Jurkat, Clone E6-1 (cell line): ENCODE results near the gene A2ML1. TPM values are rescaled to one million over a fixed set of nuclear protein-coding genes. Genes with fewer than 3 reads are reported as not detected.
A peak's percentile ranks its signal among the peaks of the same experiment; 100 is the strongest.
"Not testable (repeated sequence)": the region's sequence is repeated elsewhere in the genome, so short reads cannot be mapped to it uniquely, and the experiment has no call there.

Source experiments
- DNase-seq: peaks from one replicate; pipeline ENCODE4 v3.0.0-alpha.2; 2011; ENCODE audit warnings: low read depth, low spot score
- H3K4me3 ChIP-seq: 2 replicates; pipeline ENCODE4 v1.5.1; 2011; ENCODE audit warnings: mild to moderate bottlenecking, low read length, control low read depth, moderate library complexity
- polyA plus RNA-seq: library from polyadenylated mRNA; unstranded; fragments of >200 nt; gene quantifications from one replicate; pipeline ENCODE4 v1.2.1, GENCODE V29; 2012; ENCODE audit warnings: missing spikeins; ENCODE audit not compliant: insufficient read length, insufficient read depth

The A2ML1 gene
- not detected for polyA plus RNA-seq

DNA sequence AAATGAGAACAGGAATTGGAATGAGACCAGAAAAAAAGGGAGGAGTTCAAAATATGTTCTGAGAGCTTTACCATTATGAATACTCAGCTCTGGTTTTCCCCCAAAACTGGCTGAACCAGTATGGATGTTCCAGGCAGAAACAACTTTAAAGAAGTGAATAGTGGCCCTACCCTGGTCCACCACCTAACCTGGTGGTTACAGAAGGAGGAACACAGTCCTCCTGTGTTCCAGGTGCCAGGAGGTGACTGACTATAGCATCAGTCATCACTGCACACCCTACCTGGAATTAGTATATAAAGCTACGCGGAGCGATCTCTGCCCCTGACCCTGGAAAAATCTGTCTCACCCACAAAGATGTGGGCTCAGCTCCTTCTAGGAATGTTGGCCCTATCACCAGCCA is at the start of gene A2ML1:
A2ML1 (plus strand) TSS at position 324 of the 400 bp plus-strand sequence; CDS start at position 355, 31 bp downstream.
- no peak within 1 kb of the TSS for H3K4me3 ChIP-seq
- DNase-seq = no peak

DNA sequence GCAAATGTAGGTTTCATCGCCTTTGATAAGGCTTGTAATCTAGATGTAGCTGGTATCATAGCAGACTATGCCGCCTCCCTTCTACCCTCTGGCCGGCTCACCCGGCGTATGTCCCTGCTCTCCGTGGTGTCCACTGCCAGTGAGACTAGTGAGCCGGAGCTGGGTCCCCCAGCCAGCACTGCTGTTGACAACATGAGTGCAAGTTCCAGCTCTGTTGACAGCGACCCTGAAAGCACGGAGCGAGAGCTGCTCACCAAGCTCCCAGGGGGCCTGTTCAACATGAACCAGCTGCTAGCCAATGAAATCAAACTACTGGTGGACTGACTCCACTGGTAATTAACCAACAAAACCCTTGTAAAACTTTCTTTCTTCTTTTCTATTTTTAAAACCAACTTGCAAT is 49.0 kb upstream of the A2ML1 start:
- no peak overlapping the region for H3K4me3 ChIP-seq
- no peak for DNase-seq

DNA sequence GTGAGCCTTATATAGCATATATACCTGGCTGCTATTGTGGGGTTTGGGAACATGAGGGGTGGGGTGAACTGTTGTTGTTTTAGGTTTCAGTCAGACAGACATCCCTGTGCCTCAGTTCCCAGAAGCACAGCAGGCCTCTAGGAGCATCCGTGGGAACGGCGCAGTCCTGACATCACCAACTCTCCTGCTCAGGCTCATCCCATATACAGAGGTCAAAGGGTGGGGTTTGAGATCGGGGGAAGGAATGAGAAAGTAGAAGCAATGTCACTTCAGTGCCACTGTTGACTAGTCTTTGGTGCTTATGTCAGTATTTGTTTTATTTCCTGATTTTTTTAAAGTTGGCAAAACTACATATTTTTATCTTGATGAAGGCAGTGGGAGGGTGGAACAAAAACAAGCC is 43.1 kb upstream of the A2ML1 start:
- no peak for DNase-seq
- no peak overlapping the region for H3K4me3 ChIP-seq

DNA sequence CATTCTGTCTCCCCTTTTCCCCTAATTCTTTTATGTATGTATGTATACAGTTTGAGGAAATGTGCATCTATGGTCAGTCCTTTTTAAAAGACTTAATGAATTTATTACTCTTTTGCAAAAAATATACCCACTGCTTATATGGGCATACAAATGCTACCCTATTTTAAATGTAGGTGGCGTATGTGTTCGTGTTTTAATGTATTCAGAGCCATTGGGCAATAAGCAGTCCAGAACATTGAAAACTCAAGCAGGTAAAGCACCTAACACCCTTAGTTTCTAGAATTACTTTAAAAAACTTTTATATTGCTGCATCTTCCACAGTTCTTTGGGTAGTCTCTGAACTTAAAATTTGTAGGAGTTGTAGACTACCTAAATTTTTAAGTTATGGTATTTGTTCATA is 42.6 kb upstream of the A2ML1 start:
- no peak overlapping the region for H3K4me3 ChIP-seq
- no peak for DNase-seq

DNA sequence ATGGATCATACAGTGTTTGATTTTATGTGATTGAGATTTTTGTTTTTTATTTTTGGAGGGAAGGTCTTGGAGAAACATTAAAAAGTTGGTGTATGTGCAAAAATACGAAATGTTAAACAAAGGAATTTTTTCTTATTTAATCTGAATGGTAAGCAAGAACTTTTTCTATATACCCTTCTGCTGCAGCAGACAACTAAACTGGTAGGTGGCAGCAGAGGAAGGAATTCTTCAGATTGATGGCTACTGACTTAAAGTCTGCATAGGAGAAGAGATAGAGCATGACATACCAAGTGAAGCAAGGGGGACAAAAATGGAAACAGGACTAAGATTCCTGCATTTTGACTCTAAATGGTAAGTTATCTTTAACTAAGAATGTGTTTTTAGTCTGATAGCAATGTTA is 42.0 kb upstream of the A2ML1 start:
- peak; percentile 11 for DNase-seq
- H3K4me3 ChIP-seq = no peak overlapping the region

DNA sequence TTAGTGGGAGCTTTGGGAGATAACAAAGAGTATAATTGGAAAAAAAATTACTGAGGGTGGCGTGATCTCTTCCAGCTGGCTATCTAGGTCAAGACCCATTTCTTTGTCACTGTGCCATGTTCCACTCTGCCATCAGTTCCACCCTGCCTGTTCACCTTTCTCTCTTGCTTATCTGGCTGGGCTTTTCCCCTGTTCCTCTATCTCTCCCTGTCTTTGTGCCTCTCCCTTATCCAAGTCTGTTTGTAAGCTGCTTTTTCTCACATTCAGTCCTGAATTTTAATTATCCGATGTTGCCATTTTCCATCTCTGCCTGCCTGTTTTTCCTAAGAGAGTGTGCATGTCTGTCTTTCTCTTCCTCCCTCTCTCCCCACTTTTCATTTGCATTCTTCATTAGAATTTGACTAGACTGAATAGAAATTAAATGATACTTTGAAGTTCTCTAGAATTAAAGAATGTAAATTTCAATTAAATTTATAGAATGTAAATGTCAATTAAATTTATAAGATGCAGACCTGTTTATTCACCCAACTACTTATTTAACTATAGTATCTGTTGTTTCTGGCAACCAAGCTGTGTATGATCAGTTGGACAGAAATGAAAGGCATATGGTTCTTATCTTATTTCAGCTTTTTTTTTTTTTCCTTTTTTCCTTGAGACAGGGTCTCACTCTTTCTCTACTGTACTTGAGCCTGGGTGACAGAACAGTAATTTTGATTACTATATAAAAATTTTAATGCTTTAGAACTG is 40.9 kb upstream of the A2ML1 start:
- no peak overlapping the region for H3K4me3 ChIP-seq
- DNase-seq = no peak

DNA sequence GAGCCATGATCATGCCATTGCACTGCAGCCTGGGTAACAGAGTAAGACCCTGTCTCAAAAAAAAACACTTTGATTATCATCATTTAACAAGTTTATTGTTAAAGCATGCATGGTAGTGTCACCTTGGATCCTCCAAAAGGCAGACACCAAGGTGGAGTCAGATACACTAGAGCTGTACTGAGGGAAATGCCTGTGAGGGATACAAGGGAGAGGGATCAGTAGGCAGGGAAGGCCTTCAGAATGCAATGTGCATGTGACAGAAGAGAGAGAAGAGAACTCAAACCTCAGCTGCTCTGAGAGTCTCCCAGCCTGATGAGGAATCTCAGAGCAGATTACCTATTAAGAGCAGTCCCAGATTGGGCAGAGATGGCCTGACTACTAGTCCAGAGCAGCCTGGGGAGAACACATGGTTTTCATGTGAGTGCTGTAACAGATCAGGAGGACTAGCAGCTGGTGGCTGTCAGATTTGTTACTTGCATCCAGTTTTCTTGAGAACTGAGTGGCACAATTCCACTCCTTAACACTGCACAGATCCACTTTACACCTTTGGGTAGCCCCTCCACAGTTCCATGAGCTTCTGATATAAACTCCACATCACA is 38.0 kb upstream of the A2ML1 start:
- no peak overlapping the region for H3K4me3 ChIP-seq
- DNase-seq = no peak

DNA sequence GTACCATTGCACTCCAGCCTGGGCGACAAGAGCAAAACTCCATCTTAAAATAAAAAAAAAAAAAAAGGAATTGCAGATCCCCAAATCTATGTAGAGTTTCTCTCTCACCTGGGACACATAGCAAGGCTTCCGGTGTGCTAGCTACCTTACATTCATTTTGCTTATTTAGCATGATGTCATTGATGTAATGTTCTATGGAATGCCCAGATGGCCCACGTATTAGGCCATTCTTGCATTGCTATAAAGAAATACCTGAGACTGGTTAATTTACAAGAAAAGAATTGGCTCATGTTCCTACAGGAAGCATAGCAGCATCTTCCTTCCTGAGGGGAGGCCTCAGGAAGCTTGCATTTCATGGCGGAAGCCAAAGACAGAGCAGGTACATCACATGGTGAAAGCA is 36.9 kb upstream of the A2ML1 start:
- DNase-seq = no peak
- H3K4me3 ChIP-seq = no peak overlapping the region

DNA sequence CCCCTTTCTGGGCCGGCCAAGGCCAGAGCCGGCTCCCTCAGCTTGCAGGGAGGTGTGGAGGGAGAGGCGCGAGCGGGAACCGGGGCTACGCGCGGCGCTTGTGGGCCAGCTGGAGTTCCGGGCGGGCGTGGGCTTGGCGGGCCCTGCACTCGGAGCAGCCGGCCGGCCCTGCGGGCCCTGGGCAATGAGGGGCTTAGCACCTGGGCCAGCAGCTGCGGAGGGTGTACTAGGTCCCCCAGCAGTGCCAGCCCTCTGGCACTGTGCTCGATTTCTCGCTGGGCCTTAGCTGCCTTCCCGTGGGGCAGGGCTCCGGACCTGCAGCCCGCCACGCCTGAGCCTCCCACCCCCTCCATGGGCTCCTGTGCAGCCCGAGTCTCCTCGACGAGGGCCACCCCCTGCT is 35.2 kb upstream of the A2ML1 start:
- H3K4me3 ChIP-seq, DNase-seq: not testable (repeated sequence)

DNA sequence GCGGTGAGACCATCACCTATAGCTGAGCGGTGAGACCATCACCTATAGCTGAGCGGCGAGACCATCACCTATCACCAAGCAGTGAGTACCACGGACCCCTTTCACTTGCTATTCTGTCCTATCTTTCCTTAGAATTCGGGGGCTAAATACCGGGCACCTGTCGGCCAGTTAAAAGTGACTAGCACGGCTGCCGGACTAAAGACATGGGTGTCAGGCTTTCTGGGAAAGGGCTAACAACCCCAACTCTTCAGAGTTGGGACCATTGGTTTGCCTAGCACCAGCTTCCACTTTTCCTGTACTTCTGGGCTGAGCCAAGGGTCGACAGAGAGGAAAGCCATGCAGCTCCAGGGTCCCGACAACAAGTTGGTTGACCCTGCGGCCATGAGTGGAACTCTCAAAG is 33.7 kb upstream of the A2ML1 start:
- not testable (repeated sequence) for DNase-seq, H3K4me3 ChIP-seq

DNA sequence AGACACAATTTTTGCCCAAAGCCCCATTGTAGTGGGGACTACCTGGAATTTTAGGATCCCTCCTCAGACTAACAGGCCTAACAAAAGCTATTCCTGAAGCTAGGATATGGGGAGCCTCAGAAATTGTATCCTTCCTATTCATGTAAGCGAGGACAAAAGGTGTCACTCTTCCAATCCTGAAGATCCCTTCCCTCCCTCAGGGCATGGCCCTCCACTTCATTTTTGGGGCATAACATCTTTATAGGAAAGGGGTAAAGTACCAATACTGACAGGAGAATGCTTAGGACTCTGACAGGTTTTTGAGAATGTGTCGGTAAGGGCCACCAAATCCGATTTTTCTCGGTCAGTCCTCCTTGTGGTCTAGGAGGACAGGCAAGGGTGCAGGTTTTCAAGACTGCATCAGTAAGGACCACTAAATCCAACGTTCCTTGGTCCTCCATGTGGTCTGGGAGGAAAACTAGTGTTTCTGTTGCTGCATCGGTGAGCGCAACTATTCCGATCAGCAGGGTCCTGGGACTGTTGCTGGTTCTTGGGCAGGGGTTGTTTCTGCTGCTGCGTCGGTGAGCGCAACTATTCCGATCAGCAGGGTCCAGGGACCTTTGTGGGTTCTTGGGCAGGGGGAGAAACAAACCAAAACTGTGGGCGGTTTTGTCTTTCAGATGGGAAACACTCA is 32.9 kb upstream of the A2ML1 start:
- not testable (repeated sequence) for H3K4me3 ChIP-seq, DNase-seq

DNA sequence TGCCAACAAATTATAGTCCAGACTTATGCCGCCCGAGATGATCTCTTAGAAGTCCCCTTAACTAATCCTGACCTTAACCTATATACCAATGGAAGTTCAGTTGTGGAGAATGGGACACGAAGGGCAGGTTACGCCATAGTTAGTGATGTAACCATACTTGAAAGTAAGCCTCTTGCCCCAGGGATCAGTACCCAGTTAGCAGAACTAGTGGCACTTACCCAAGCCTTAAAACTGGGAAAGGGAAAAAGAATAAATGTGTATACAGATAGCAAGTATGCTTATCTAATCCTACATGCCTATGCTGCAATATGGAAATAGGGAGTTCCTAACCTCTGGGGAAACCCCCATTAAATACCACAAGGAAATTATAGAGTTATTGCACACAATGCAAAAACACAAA is 29.2 kb upstream of the A2ML1 start:
- H3K4me3 ChIP-seq, DNase-seq: not testable (repeated sequence)

DNA sequence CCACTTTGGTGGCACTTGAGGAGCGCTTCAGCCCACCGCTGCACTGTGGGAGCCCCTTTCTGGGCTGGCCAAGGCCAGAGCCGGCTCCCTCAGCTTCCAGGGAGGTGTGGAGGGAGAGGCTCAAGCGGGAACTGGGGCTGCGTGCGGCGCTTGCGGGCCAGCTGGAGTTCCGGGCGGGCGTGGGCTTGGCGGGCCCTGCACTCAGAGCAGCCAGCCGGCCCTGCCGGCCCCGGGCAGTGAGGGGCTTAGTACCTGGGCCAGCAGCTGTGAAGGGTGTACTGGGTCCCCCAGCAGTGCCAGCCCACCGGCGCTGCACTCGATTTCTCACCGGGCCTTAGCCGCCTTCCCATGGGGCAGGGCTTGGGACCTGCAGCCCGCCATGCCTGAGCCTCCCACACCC is 27.8 kb upstream of the A2ML1 start:
- not testable (repeated sequence) for H3K4me3 ChIP-seq, DNase-seq

DNA sequence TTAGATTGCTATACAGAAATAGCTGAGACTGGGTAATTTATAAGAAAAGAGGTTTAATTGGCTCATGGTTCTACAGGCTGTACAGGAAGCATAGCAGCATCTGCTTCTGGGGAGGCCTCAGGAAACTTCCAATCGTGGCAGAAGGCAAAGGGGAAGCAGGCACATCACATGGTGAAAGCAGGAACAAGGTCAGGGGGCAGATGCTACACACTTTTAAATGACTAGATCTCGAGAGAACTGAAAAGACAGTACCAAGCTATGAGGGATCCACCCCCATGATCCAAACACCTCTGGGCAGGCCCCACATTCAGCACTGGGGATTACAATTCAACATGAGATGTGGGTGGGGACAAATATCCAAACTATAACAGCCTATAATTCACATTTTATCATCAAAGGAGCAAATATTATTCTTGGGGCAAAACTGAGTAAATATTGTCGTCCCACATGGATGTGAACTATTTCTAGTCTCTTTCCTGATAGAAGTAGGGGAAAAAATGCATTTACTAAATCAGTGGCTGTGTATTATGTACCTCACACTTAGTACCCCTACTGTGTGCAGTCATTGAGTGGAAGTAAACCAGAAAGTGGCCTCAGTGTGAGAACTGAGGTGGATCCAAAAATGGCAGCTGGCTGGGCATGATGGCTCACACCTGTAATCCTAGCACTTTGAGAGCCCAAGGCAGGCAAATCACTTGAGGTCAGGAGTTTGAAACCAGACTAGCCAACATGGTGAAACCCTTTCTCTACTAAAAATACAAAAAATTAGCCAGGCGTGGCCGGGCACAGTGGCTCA is 25.4 kb upstream of the A2ML1 start:
- no peak for DNase-seq
- no peak overlapping the region for H3K4me3 ChIP-seq

DNA sequence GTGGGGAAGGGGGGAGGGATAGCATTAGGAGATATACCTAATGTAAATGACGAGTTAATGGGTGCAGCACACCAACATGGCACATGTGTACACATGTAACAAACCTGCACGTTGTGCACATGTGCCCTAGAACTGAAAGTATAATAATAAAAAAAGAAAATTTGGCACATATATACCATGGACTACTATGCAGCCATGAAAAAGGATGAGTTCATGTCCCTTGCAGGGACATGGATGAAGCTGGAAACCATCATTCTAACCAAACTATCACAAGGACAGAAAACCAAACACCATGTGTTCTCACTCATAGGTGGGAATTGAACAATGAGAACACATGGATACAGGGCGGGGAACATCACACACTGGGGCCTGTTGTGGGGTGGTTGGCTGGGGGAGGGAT is 21.2 kb upstream of the A2ML1 start:
- DNase-seq = not testable (repeated sequence)

DNA sequence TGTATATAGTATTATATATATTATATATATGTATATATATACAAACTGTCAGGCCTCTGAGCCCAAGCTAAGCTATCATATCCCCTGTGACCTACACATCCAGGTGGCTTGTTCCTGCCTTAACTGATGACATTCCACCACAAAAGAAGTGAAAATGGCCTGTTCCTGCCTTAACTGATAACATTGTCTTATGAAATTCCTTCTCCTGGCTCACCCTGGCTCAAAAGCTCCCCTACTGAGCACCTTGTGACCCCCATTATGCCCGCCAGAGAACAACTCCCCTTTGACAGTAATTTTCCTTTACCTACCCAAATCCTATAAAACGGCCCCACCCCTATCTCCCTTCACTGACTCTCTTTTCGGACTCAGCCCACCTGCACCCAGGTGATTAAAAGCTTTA is 17.6 kb upstream of the A2ML1 start:
- H3K4me3 ChIP-seq, DNase-seq: not testable (repeated sequence)

More for the DNA sequence above, 21.2 kb upstream of the A2ML1 start:
- not testable (repeated sequence) for H3K4me3 ChIP-seq

DNA sequence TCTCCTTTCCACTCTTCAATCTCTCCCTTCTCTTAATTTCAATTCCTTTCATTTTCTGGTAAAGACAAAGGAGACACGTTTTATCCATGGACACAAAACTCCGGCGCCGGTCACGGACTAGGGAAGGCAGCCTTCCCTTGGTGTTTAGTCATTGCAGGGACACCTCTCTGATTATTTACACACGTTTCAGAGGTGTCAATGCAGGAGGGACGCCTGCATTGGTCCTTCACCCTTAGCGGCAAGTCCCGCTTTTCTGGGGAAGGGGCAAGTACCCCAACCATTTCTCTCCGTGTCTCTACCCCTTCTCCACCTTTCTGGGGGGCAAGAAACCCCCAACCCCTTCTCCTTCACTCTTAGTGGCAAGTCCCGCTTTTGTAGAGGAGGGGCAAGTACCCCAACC is 16.9 kb upstream of the A2ML1 start:
- not testable (repeated sequence) for DNase-seq, H3K4me3 ChIP-seq

DNA sequence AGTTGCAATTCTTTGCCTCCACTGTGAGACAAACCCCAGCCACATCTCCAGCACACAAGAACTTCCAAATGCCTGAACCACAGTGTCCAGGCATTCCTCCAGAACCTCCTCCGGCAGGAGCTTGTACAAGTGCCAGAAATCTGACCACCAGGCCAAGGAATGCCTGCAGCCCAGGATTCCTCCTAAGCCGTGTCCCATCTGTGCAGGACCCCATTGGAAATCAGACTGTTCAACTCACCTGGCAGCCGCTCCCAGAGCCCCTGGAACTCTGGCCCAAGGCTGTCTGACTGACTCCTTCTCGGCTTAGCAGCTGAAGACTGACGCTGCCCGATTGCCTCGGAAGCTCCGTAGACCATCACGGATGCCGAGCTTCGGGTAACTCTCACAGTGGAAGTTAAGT is 15.3 kb upstream of the A2ML1 start:
- H3K4me3 ChIP-seq, DNase-seq: not testable (repeated sequence)

DNA sequence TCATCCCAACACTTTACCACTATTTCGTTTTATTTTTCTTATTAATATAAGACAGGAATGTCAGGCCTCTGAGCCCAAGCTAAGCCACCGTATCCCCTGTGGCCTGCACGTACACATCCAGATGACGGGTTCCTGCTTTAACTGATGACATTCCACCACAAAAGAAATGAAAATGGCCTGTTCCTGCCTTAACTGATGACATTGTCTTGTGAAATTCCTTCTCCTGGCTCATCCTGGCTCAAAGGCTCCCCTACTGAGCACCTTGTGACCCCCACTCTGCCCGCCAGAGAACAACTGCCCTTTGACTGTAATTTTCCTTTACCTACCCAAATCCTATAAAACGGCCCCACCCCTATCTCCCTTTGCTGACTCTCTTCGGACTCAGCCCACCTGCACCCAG is 12.3 kb upstream of the A2ML1 start:
- not testable (repeated sequence) for DNase-seq, H3K4me3 ChIP-seq
